ENCODE measurements around the gene SLC7A5. TPM values are rescaled to one million over a fixed set of nuclear protein-coding genes. Genes with fewer than 3 reads are reported as not detected.
"Not testable (repeated sequence)": the region's sequence is repeated elsewhere in the genome, so short reads cannot be mapped to it uniquely, and the experiment has no call there.

Gene SLC7A5
- total RNA-seq, 6 experiments from 2014 or later: 112 to 133 (median 124) TPM

- no peak for TF ChIP-seq CTCF (IDR thresholded peaks at IDR 0.05)
- H3K4me1 Mint-ChIP-seq (ENCODE audit: low read depth): peaks cover 36% of the 10 kb centered on the region
- DNase-seq: peak; percentile 69
- H3K36me3 Mint-ChIP-seq (ENCODE audit: low read depth): peaks cover 4% of the 10 kb centered on the region; the same call in 1 of the 2 replicates
- no peaks in the 10 kb centered on the region; the same call in 1 of the 2 replicates for H3K27me3 Mint-ChIP-seq (ENCODE audit: insufficient read depth)
- peak overlapping the region; percentile 74 for H3K4me3 Mint-ChIP-seq
- peak overlapping the region; percentile 89 for H3K27ac Mint-ChIP-seq
- H3K9me3 Mint-ChIP-seq: no peaks in the 10 kb centered on the region
Measured at GRCh38 chr16:87860553-87861299, 8.6 kb downstream of the SLC7A5 start.

GRCh38 chr16:87858151-87858993 lies 10.9 kb downstream of the SLC7A5 start:
- not testable (repeated sequence) for H3K36me3 Mint-ChIP-seq (ENCODE audit: low read depth); H3K27me3 Mint-ChIP-seq (ENCODE audit: insufficient read depth); H3K9me3 Mint-ChIP-seq; H3K4me3 Mint-ChIP-seq; DNase-seq
- H3K27ac Mint-ChIP-seq: peak overlapping the region; percentile 51; the same call in 1 of the 2 replicates
- H3K4me1 Mint-ChIP-seq (ENCODE audit: low read depth): peaks cover 37% of the 10 kb centered on the region

- H3K27ac Mint-ChIP-seq: no peak overlapping the region; the same call in 1 of the 2 replicates
- DNase-seq: no peak
Measured at GRCh38 chr16:87856791-87857228, 12.5 kb downstream of the SLC7A5 start.

GRCh38 chr16:87855852-87856715 lies 13.2 kb downstream of the SLC7A5 start:
- H3K4me3 Mint-ChIP-seq: no peak overlapping the region
- H3K9me3 Mint-ChIP-seq: no peaks in the 10 kb centered on the region
- DNase-seq: no peak
- peaks cover 8% of the 10 kb centered on the region for H3K36me3 Mint-ChIP-seq (ENCODE audit: low read depth)
- peaks cover 46% of the 10 kb centered on the region for H3K4me1 Mint-ChIP-seq (ENCODE audit: low read depth)
- no peak overlapping the region; the same call in 1 of the 2 replicates for H3K27ac Mint-ChIP-seq
- H3K27me3 Mint-ChIP-seq (ENCODE audit: insufficient read depth): no peaks in the 10 kb centered on the region; the same call in none of the 2 replicates
- TF ChIP-seq CTCF (IDR thresholded peaks at IDR 0.05): no peak

More at GRCh38 chr16:87856791-87857228, 12.5 kb downstream of the SLC7A5 start:
- Mint-ChIP-seq H3K9me3 (no peaks in the 10 kb centered on the region), H3K4me1 (ENCODE audit: low read depth) (peaks cover 46% of the 10 kb centered on the region), H3K27me3 (ENCODE audit: insufficient read depth) (no peaks in the 10 kb centered on the region; the same call in none of the 2 replicates), H3K36me3 (ENCODE audit: low read depth) (peaks cover 8% of the 10 kb centered on the region), H3K4me3 (no peak overlapping the region)
- no peak for TF ChIP-seq CTCF (IDR thresholded peaks at IDR 0.05)

- H3K9me3 Mint-ChIP-seq: no peaks in the 10 kb centered on the region
- peaks cover 41% of the 10 kb centered on the region for H3K4me1 Mint-ChIP-seq (ENCODE audit: low read depth)
- peaks cover 3% of the 10 kb centered on the region for H3K27me3 Mint-ChIP-seq (ENCODE audit: insufficient read depth)
- H3K27ac Mint-ChIP-seq: no peak overlapping the region
- H3K4me3 Mint-ChIP-seq: no peak overlapping the region; the same call in 1 of the 2 replicates
- no peak for TF ChIP-seq CTCF (IDR thresholded peaks at IDR 0.05)
- peaks cover 4% of the 10 kb centered on the region for H3K36me3 Mint-ChIP-seq (ENCODE audit: low read depth)
- DNase-seq: no peak
Measured at GRCh38 chr16:87854907-87855683, 14.2 kb downstream of the SLC7A5 start.
